VCaP (cell line): ENCODE measurements around the gene CPB2.

Experiments
- H3K27ac ChIP-seq: fragments of 450-650 bp; 2 replicates; pipeline ENCODE4 v1.5.1; 2017
- TF ChIP-seq, protein P1 (sequence below): fragments of 450-650 bp; conservative IDR thresholded peaks from 2 replicates; pipeline ENCODE4 v1.5.1; 2017; ENCODE audit warnings: mild to moderate bottlenecking, moderate library complexity

The CPB2 gene

GRCh38 chr13:46119883-46120614 is 15.2 kb upstream of the CPB2 start:
- peak overlapping the region; percentile 66 for H3K27ac ChIP-seq
- TF ChIP-seq, protein P1, sequence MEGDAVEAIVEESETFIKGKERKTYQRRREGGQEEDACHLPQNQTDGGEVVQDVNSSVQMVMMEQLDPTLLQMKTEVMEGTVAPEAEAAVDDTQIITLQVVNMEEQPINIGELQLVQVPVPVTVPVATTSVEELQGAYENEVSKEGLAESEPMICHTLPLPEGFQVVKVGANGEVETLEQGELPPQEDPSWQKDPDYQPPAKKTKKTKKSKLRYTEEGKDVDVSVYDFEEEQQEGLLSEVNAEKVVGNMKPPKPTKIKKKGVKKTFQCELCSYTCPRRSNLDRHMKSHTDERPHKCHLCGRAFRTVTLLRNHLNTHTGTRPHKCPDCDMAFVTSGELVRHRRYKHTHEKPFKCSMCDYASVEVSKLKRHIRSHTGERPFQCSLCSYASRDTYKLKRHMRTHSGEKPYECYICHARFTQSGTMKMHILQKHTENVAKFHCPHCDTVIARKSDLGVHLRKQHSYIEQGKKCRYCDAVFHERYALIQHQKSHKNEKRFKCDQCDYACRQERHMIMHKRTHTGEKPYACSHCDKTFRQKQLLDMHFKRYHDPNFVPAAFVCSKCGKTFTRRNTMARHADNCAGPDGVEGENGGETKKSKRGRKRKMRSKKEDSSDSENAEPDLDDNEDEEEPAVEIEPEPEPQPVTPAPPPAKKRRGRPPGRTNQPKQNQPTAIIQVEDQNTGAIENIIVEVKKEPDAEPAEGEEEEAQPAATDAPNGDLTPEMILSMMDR = no peak

- H3K27ac ChIP-seq = no peak overlapping the region
- TF ChIP-seq, protein P1 = no peak
Measured at GRCh38 chr13:46116653-46117502, 12.0 kb upstream of the CPB2 start.

DNA sequence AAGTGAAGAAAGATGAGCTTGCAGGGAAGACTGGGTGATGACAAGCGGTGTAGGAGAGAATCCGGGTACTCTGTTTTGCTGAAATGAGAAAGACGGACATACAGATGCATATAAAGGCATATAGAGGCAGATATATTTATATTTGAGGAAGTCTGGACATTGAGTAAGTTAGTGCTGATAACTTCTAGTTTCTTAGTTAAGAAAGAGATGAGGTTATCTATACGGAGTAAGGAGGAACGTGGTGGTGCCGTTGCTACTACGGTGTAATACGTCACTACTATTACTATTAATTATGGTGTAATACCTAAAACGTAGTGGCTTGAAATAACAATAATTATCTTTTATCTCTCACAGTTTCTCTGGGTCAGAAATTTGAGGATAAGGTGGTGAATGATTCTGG is 9.8 kb upstream of the CPB2 start:
- H3K27ac ChIP-seq = no peak overlapping the region
- TF ChIP-seq, protein P1 = no peak

GRCh38 chr13:46113596-46113995 is 8.8 kb upstream of the CPB2 start:
- H3K27ac ChIP-seq = no peak overlapping the region
- TF ChIP-seq, protein P1 = no peak

GRCh38 chr13:46111151-46111550 is 6.3 kb upstream of the CPB2 start:
- no peak overlapping the region for H3K27ac ChIP-seq
- TF ChIP-seq, protein P1 = no peak

GRCh38 chr13:46109451-46109850 is 4.6 kb upstream of the CPB2 start:
- TF ChIP-seq, protein P1 = no peak
- H3K27ac ChIP-seq = no peak overlapping the region

DNA sequence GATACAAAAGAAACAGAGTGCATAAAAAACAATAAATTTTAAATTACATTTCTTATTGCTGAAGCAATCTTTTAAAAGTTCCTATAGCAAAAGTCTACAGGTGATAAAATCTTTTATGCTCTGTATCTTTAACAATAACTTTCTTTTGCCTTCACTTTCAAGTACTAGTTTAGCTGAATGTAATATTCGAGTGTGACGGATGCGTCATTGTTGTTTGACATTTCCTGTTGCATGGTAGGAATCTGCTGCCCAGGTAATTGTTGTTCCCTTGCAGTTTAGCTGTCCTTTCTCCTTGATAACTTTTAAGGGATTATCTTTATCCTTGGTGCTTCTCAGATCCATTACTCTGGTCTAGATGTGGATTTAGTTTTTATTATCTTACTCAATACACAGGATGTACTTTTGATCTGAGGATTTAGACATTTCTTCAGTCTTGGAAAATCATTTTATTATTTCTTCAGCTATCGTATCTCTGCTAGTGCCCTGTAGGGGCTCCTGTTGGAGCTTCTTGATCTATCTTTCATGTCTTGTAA is 2.1 kb upstream of the CPB2 start:
- H3K27ac ChIP-seq = no peak overlapping the region
- TF ChIP-seq, protein P1 = no peak
